Hepatocyte (in vitro differentiated cells): ENCODE data around the gene TRIM46. TPM values are rescaled to one million over a fixed set of nuclear protein-coding genes. Genes with fewer than 3 reads are reported as not detected.
"Not testable (repeated sequence)": the region's sequence is repeated elsewhere in the genome, so short reads cannot be mapped to it uniquely, and the experiment has no call there.

Source experiments
- DNase-seq: peaks from one replicate; pipeline ENCODE4 v3.0.0-alpha.2; 2016; ENCODE audit warnings: low spot score
- H2AFZ ChIP-seq: fragments of 200-600 bp; sonication (generic); 2 replicates; pipeline ENCODE4 v1.6.0; 2016; ENCODE audit warnings: antibody characterized with exemption, mild to moderate bottlenecking
- H3K27ac ChIP-seq: fragments of 200-600 bp; sonication (generic); 2 replicates; pipeline ENCODE4 v1.5.1; 2016; ENCODE audit warnings: mild to moderate bottlenecking
- H3K27me3 ChIP-seq: fragments of 200-600 bp; sonication (generic); 2 replicates; pipeline ENCODE4 v1.6.1; 2016
- H3K36me3 ChIP-seq: fragments of 200-600 bp; sonication (generic); replicated peaks from 2 replicates; pipeline ENCODE4 v1.5.1; 2016; ENCODE audit warnings: low read depth; ENCODE audit not compliant: insufficient read depth
- H3K4me1 ChIP-seq: fragments of 200-600 bp; sonication (generic); 2 replicates; pipeline ENCODE4 v1.5.1; 2016; ENCODE audit warnings: mild to moderate bottlenecking, moderate library complexity; ENCODE audit not compliant: insufficient read depth
- H3K4me2 ChIP-seq: fragments of 200-600 bp; sonication (generic); 2 replicates; pipeline ENCODE4 v1.6.0; 2016
- H3K4me3 ChIP-seq: fragments of 200-600 bp; sonication (generic); 2 replicates; pipeline ENCODE4 v1.5.1; 2016; ENCODE audit warnings: mild to moderate bottlenecking
- H3K79me2 ChIP-seq: fragments of 200-600 bp; sonication (generic); 2 replicates; pipeline ENCODE4 v1.6.0; 2017; ENCODE audit warnings: mild to moderate bottlenecking
- H3K9me2 ChIP-seq: fragments of 200-600 bp; sonication (generic); replicated peaks from 2 replicates; pipeline ENCODE4 v1.6.0; 2017; ENCODE audit warnings: mild to moderate bottlenecking; ENCODE audit not compliant: insufficient read depth
- H3K9me3 ChIP-seq: fragments of 200-600 bp; sonication (generic); 2 replicates; pipeline ENCODE4 v1.5.1; 2016; ENCODE audit warnings: low read depth, mild to moderate bottlenecking
- H4K20me1 ChIP-seq: fragments of 200-600 bp; sonication (generic); 2 replicates; pipeline ENCODE4 v1.6.0; 2016; ENCODE audit warnings: mild to moderate bottlenecking; ENCODE audit not compliant: insufficient read depth, poor library complexity, severe bottlenecking
- CTCF ChIP-seq: fragments of 200-600 bp; sonication (generic); IDR thresholded peaks from 2 replicates; pipeline ENCODE4 v1.5.1; 2016; ENCODE audit warnings: antibody characterized with exemption, mild to moderate bottlenecking; ENCODE audit not compliant: poor library complexity
- EZH2 ChIP-seq: fragments of 200-600 bp; sonication (generic); IDR thresholded peaks from 2 replicates; pipeline ENCODE4 v1.6.1; 2016; ENCODE audit warnings: antibody characterized with exemption, mild to moderate bottlenecking, borderline replicate concordance
- EZH2phosphoT487 ChIP-seq: fragments of 200-600 bp; sonication (generic); IDR thresholded peaks from one replicate; pipeline ENCODE4 v1.6.1; 2018; ENCODE audit warnings: antibody characterized with exemption, mild to moderate bottlenecking, low read depth, moderate library complexity; ENCODE audit not compliant: unreplicated experiment, severe bottlenecking
- WGBS: methylation state at CpG from one replicate; pipeline ENCODE4 v1.1.6; 2016; ENCODE audit warnings: low lambda C conversion rate; ENCODE audit errors: missing lambda C conversion rate; 5-methylcytosine and 5-hydroxymethylcytosine counted together
- polyA plus RNA-seq: library from polyadenylated mRNA; unstranded; fragments of >200 nt; fragmentation: Nextera tagmentation; extraction: Ambion mirVana; gene quantifications from 2 replicates; pipeline ENCODE4 v1.2.1, GENCODE V29; 2016
- total RNA-seq: library from RNA; depleted of rRNA; stranded (reverse); fragments of >200 nt; gene quantifications from 2 replicates; pipeline ENCODE4 v1.2.3, GENCODE V29; 2014

Gene TRIM46
- total and polyA plus RNA-seq, 2 experiments from 2014 or later, result 1.2 to 2.1 TPM

DNA sequence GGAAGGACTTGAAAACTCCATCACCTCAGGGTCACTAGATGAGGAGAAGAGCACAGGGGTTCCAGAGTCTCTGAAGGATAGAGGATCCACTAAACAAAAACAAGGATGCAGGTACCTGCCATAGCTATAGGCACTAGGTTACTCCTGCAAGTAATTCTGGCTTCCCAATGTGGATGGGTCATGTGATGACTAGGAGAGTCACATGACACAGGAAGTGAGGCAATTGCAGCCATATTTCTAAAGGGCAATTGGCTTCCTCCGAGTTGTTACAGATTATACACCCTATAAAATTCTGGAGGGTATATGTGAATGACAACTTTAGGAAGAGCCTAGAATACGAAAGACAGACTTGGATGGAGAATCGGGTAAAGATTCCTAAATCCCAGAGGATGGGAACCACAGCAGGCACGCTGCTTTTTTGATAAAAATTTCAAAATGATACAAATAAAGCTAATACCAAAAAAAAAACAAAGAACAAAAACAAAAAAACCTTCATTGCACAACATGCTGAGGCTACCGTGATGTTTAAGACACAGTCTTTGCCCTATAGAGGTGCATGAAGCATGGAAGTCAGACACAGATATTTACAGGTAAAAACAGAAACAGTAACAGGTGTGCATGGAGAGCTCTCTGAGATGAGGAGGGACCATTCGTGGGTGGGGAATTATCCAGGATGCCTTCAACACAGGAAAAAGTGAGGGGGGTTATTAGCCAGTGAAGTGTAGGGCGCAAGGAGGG is 45.4 kb downstream of the TRIM46 start:
- H4K20me1 ChIP-seq, result no peaks in the 10 kb centered on the region
- TF ChIP-seq EZH2phosphoT487, result no peak
- TF ChIP-seq EZH2, result no peak
- TF ChIP-seq CTCF, result no peak
- DNase-seq, result peak; percentile 70
- no peaks in the 10 kb centered on the region for H3K9me3 ChIP-seq
- H3K27me3 ChIP-seq, result no peaks in the 10 kb centered on the region
- H3K4me3 ChIP-seq, result no peak overlapping the region
- no peaks in the 10 kb centered on the region for H3K36me3 ChIP-seq
- no peaks in the 10 kb centered on the region for H3K79me2 ChIP-seq
- H3K27ac ChIP-seq, result peak overlapping the region; percentile 82
- H3K9me2 ChIP-seq, result no peaks in the 10 kb centered on the region
- H3K4me1 ChIP-seq, result peaks cover 4% of the 10 kb centered on the region
- peak overlapping the region; percentile 57 for H2AFZ ChIP-seq
- H3K4me2 ChIP-seq, result peak overlapping the region; percentile 63
- 58% methylated on average over 7 of the region's 7 CpGs for WGBS

DNA sequence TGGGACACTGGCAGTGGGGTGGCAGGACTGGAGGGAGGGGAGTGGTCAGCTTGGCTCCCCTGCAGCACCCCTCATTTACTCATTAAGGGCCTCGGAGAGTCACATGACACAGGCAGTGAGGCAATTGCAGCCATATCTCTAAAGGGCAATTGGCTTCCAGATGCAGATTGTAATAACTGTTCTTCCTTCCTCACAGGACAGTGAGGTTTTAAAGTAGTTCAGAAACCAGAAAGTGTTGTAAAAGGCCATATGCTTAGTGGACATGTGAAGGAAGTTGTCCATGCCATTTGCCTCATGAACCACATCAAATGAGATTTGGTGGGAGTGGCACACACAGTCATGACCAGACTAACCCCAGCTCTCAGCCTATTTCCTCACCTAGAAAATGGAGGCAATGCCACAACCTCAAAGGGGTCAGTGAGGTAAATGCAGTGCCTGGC is 46.0 kb downstream of the TRIM46 start:
- peaks cover 9% of the 10 kb centered on the region for H3K4me1 ChIP-seq
- H3K4me2 ChIP-seq, result peak overlapping the region; percentile 63
- peak; percentile 50 for DNase-seq
- no peaks in the 10 kb centered on the region for H4K20me1 ChIP-seq
- peak overlapping the region; percentile 82 for H3K27ac ChIP-seq
- WGBS, result 36% methylated on average over 1 of the region's 1 CpG
- no peaks in the 10 kb centered on the region for H3K36me3 ChIP-seq
- no peaks in the 10 kb centered on the region for H3K27me3 ChIP-seq
- H3K9me2 ChIP-seq, result no peaks in the 10 kb centered on the region
- H3K9me3 ChIP-seq, result no peaks in the 10 kb centered on the region
- TF ChIP-seq EZH2phosphoT487 (no peak), CTCF (no peak), EZH2 (no peak)
- H3K4me3 ChIP-seq, result no peak overlapping the region
- H3K79me2 ChIP-seq, result no peaks in the 10 kb centered on the region
- H2AFZ ChIP-seq, result peak overlapping the region; percentile 57

- peaks cover 16% of the 10 kb centered on the region for H3K4me1 ChIP-seq
- not testable (repeated sequence) for H3K36me3 ChIP-seq, H2AFZ ChIP-seq, DNase-seq, H3K79me2 ChIP-seq, H4K20me1 ChIP-seq, H3K4me2 ChIP-seq, H3K27me3 ChIP-seq, H3K9me2 ChIP-seq, H3K9me3 ChIP-seq, H3K4me3 ChIP-seq
- peak overlapping the region; percentile 82 for H3K27ac ChIP-seq
- 85% methylated on average over 10 of the region's 10 CpGs for WGBS
Measured at GRCh38 chr1:155220211-155220965, 46.7 kb downstream of the TRIM46 start.

DNA sequence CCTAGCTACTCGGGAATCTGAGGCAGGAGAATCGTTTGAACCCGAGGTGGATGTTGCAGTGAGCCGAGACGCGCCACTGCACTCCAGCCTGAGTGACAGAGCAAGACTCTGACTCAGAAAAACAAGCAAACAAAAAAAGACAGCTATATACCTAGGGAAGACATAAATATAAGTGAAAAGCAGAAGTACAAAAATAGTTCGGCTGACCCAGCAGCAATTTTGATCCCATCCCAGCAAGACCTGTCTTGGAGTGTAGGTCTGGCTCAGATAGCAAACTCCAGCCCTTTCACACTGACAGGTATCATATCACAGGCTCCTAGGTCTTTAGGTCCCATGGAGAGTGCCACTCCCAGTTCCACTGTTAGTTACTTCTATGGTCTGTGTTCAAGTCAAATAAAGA is 49.4 kb downstream of the TRIM46 start:
- Histone ChIP-seq H3K9me3 (no peaks in the 10 kb centered on the region), H3K4me1 (peaks cover 29% of the 10 kb centered on the region), H3K79me2 (peaks cover 11% of the 10 kb centered on the region), H3K27me3 (no peaks in the 10 kb centered on the region), H3K4me2 (no peak overlapping the region), H3K36me3 (no peaks in the 10 kb centered on the region), H4K20me1 (no peaks in the 10 kb centered on the region), H2AFZ (no peak overlapping the region), H3K9me2 (no peaks in the 10 kb centered on the region), H3K27ac (no peak overlapping the region), H3K4me3 (no peak overlapping the region)
- no peak for DNase-seq
- 93% methylated on average over 7 of the region's 7 CpGs for WGBS
- no peak for TF ChIP-seq EZH2

- Histone ChIP-seq H3K4me2 (peak overlapping the region; percentile 78), H3K27ac (peak overlapping the region; percentile 86), H3K79me2 (peaks cover 11% of the 10 kb centered on the region), H3K4me1 (peaks cover 28% of the 10 kb centered on the region)
- not testable (repeated sequence) for H3K27me3 ChIP-seq, H3K36me3 ChIP-seq, H2AFZ ChIP-seq, H4K20me1 ChIP-seq, H3K9me3 ChIP-seq, H3K9me2 ChIP-seq, DNase-seq, H3K4me3 ChIP-seq
- WGBS, result 95% methylated on average over 8 of the region's 8 CpGs
Measured at GRCh38 chr1:155225404-155225759, 51.7 kb downstream of the TRIM46 start.
